Vagina (tissue), 2 donors: Measurements from ENCODE around the gene NLGN4Y. TPM values are rescaled to one million over a fixed set of nuclear protein-coding genes. Genes with fewer than 3 reads are reported as not detected.

ENCODE experiments used
- DNase-seq, 2 donors: peaks; one replicate each; pipeline ENCODE4 v3.0.0-alpha.2; 2017; ENCODE audit errors: extremely low spot score in 2 of 2
- H3K27ac ChIP-seq: fragments of 200-600 bp; sonication (generic); one replicate; pipeline ENCODE4 v1.5.1; 2019
- H3K27me3 ChIP-seq: fragments of 200-600 bp; sonication (generic); one replicate; pipeline ENCODE4 v1.5.1; 2019
- H3K36me3 ChIP-seq, 2 donors: fragments of 200-600 bp; sonication (generic); one replicate each; pipeline ENCODE4 v1.5.1; 2017 to 2019
- H3K4me1 ChIP-seq: fragments of 200-600 bp; sonication (generic); one replicate; pipeline ENCODE4 v1.5.1; 2019
- H3K4me3 ChIP-seq, 2 donors: fragments of 200-600 bp; sonication (generic); 1 replicate in 1 of 2; 2 replicates in 1 of 2; pipeline ENCODE4 v1.5.1; 2016 to 2019
- H3K9me3 ChIP-seq: fragments of 200-600 bp; sonication (generic); one replicate; pipeline ENCODE4 v1.5.1; 2019
- CTCF ChIP-seq, 3 experiments: fragments of 450-650 bp in 2 of 3; fragments of 200-600 bp in 1 of 3; sonication (generic) in 1 of 3; IDR thresholded peaks; one replicate each; pipeline ENCODE4 v1.5.1; 2017 to 2019; ENCODE audit warnings: antibody characterized with exemption in 3 of 3, mild to moderate bottlenecking in 2 of 3, moderate library complexity in 2 of 3
- POLR2A ChIP-seq, 2 donors: fragments of 450-650 bp; IDR thresholded peaks; one replicate each; pipeline ENCODE4 v1.6.1; 2017; ENCODE audit warnings: antibody characterized with exemption in 2 of 2, mild to moderate bottlenecking in 2 of 2, moderate library complexity in 2 of 2
- POLR2AphosphoS5 ChIP-seq, 2 donors: sonication (generic); formaldehyde crosslinking; IDR thresholded peaks; one replicate each; pipeline ENCODE4 v1.9.0; 2017; ENCODE audit warnings: antibody characterized with exemption in 2 of 2, mild to moderate bottlenecking in 2 of 2, low read depth in 1 of 2; ENCODE audit not compliant: insufficient read depth in 1 of 2
- intact Hi-C: fragments of 100-400 bp; cut with DNase I; formaldehyde crosslinking; loops from one replicate; pipeline ENCODE4 v1.15.1; 2023
- total RNA-seq: library from RNA; depleted of rRNA; stranded (reverse); fragments of >200 nt; gene quantifications from one replicate; pipeline ENCODE4 v1.2.3, GENCODE V29; 2016

Gene NLGN4Y
- total RNA-seq, 1 donor from 2014 or later, result not detected

GRCh38 chrY:14801096-14801495, 276.8 kb downstream of the NLGN4Y start:
- no peaks in the 10 kb centered on the region for H3K9me3 ChIP-seq
- TF ChIP-seq CTCF (IDR thresholded peaks at IDR 0.05) (no peak), POLR2AphosphoS5 (IDR thresholded peaks at IDR 0.05; ENCODE audit: insufficient read depth in 1 of 2, low read depth in 1 of 2) (no peak), POLR2A (IDR thresholded peaks at IDR 0.05) (no peak)
- no peaks in the 10 kb centered on the region for H3K4me1 ChIP-seq
- H3K27ac ChIP-seq, result no peak overlapping the region
- no peak overlapping the region for H3K4me3 ChIP-seq
- H3K27me3 ChIP-seq, result no peaks in the 10 kb centered on the region
- intact Hi-C loops, result no loop called here
- H3K36me3 ChIP-seq, result no peaks in the 10 kb centered on the region
- no peak for DNase-seq

GRCh38 chrY:14802125-14802524, 277.8 kb downstream of the NLGN4Y start:
- no peaks in the 10 kb centered on the region for H3K9me3 ChIP-seq
- no peaks in the 10 kb centered on the region for H3K27me3 ChIP-seq
- intact Hi-C loops, result no loop called here
- TF ChIP-seq POLR2A (IDR thresholded peaks at IDR 0.05) (no peak), CTCF (IDR thresholded peaks at IDR 0.05) (no peak), POLR2AphosphoS5 (IDR thresholded peaks at IDR 0.05; ENCODE audit: insufficient read depth in 1 of 2, low read depth in 1 of 2) (no peak)
- H3K36me3 ChIP-seq, result no peaks in the 10 kb centered on the region
- no peak for DNase-seq
- H3K27ac ChIP-seq, result no peak overlapping the region
- no peak overlapping the region for H3K4me3 ChIP-seq
- no peaks in the 10 kb centered on the region for H3K4me1 ChIP-seq

DNA sequence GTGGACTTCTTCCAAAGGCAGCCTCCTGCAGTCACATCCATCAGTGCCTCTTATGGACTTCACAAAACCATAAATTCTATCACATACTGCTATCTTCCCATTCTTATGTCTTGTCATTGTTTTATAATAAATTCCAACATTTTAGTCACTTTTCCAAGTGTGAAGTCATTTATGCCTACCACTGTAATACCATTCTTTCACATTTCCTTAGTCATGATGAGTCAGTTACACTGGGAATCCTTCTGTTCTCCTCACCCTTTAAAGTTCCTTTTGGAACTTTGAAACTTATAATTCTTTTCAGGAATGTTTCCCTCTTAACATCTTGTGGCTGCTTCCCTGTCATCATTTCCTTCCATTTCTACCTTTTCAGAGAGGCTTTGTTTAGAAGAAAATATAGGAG, 279.7 kb downstream of the NLGN4Y start:
- Histone ChIP-seq H3K4me3 (no peak overlapping the region), H3K27ac (no peak overlapping the region), H3K27me3 (no peaks in the 10 kb centered on the region), H3K4me1 (no peaks in the 10 kb centered on the region), H3K9me3 (no peaks in the 10 kb centered on the region), H3K36me3 (no peaks in the 10 kb centered on the region)
- intact Hi-C loops, result no loop called here
- DNase-seq, result no peak
- no peak for TF ChIP-seq POLR2AphosphoS5 (IDR thresholded peaks at IDR 0.05; ENCODE audit: insufficient read depth in 1 of 2, low read depth in 1 of 2)
- no peak for TF ChIP-seq CTCF (IDR thresholded peaks at IDR 0.05)
- TF ChIP-seq POLR2A (IDR thresholded peaks at IDR 0.05), result no peak

GRCh38 chrY:14818452-14818851, 294.1 kb downstream of the NLGN4Y start:
- Histone ChIP-seq H3K9me3 (no peaks in the 10 kb centered on the region), H3K36me3 (no peaks in the 10 kb centered on the region), H3K27ac (no peak overlapping the region), H3K4me1 (no peaks in the 10 kb centered on the region), H3K4me3 (no peak overlapping the region), H3K27me3 (no peaks in the 10 kb centered on the region)
- intact Hi-C loops, result no loop called here
- no peak for DNase-seq
- TF ChIP-seq CTCF (IDR thresholded peaks at IDR 0.05), result no peak
- no peak for TF ChIP-seq POLR2AphosphoS5 (IDR thresholded peaks at IDR 0.05; ENCODE audit: insufficient read depth in 1 of 2, low read depth in 1 of 2)
- TF ChIP-seq POLR2A (IDR thresholded peaks at IDR 0.05), result no peak

DNA sequence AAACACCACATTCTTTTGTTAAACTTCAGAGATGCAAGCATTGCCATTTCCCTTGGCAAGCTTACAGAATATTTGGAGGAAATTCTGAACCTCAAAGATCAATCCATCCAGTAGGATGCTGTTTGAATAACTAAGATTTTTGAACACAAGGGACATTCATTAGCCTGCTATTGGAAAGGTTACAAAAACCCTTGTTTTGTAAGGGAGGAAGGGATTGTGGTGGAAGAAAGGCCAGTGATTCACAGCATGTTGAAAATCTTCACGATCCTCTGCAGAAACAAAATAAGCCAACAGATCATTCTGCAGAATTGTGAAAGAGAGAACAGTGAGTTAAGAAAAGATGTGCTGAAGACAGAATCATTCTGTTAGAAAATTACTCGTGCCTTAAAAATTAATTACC, 297.9 kb downstream of the NLGN4Y start:
- Histone ChIP-seq H3K9me3 (no peaks in the 10 kb centered on the region), H3K27ac (no peak overlapping the region), H3K36me3 (no peaks in the 10 kb centered on the region), H3K27me3 (no peaks in the 10 kb centered on the region), H3K4me1 (no peaks in the 10 kb centered on the region), H3K4me3 (no peak overlapping the region)
- intact Hi-C loops, result no loop called here
- DNase-seq, result no peak
- TF ChIP-seq POLR2A (IDR thresholded peaks at IDR 0.05) (no peak), POLR2AphosphoS5 (IDR thresholded peaks at IDR 0.05; ENCODE audit: insufficient read depth in 1 of 2, low read depth in 1 of 2) (no peak), CTCF (IDR thresholded peaks at IDR 0.05) (no peak)
